GM12878 (cell line): ENCODE data around the gene IQGAP2. TPM values are rescaled to one million over a fixed set of nuclear protein-coding genes. Genes with fewer than 3 reads are reported as not detected.
A peak's percentile ranks its signal among the peaks of the same experiment; 100 is the strongest.

Experiments
- ATF2 ChIP-seq: IDR thresholded peaks from 2 replicates; pipeline ENCODE4 v1.6.1; 2012; ENCODE audit warnings: low read length, inconsistent platforms
- BCLAF1 ChIP-seq: fragments of 450-650 bp; IDR thresholded peaks from 2 replicates; pipeline ENCODE4 v1.6.1; 2017; ENCODE audit warnings: antibody characterized with exemption, mild to moderate bottlenecking, moderate library complexity
- IRF5 ChIP-seq: fragments of 450-650 bp; IDR thresholded peaks from 2 replicates; pipeline ENCODE4 v1.6.1; 2017; ENCODE audit warnings: borderline replicate concordance
- NFYA ChIP-seq: IDR thresholded peaks from 2 replicates; pipeline ENCODE4 v1.6.1; 2011; ENCODE audit warnings: low read depth, mild to moderate bottlenecking, low read length, improper control_type of control experiment, borderline replicate concordance
- NKRF ChIP-seq: fragments of 450-650 bp; conservative IDR thresholded peaks from 2 replicates; pipeline ENCODE4 v1.6.1; 2017; ENCODE audit warnings: mild to moderate bottlenecking, moderate library complexity
- NR2C1 ChIP-seq: fragments of 450-650 bp; IDR thresholded peaks from 2 replicates; pipeline ENCODE4 v1.6.1; 2017; ENCODE audit warnings: antibody characterized with exemption, mild to moderate bottlenecking, moderate library complexity
- NR2C2 ChIP-seq: IDR thresholded peaks from 2 replicates; pipeline ENCODE4 v1.6.1; 2011; ENCODE audit warnings: borderline replicate concordance, low read depth; ENCODE audit not compliant: control insufficient read depth, insufficient read length
- REST ChIP-seq: IDR thresholded peaks from 2 replicates; pipeline ENCODE4 v1.6.1; 2012; ENCODE audit warnings: mild to moderate bottlenecking, low read depth, low read length
- SRF ChIP-seq, 2 experiments: IDR thresholded peaks; 2 replicates each; pipeline ENCODE4 v1.6.1; 2011; ENCODE audit warnings: low read depth in 2 of 2, low read length in 2 of 2, mild to moderate bottlenecking in 1 of 2, moderate library complexity in 1 of 2
- YBX1 ChIP-seq: fragments of 450-650 bp; IDR thresholded peaks from 2 replicates; pipeline ENCODE4 v1.6.1; 2016; ENCODE audit warnings: antibody characterized with exemption
- ZBTB40 ChIP-seq: fragments of 450-650 bp; IDR thresholded peaks from 2 replicates; pipeline ENCODE4 v1.6.1; 2016; ENCODE audit warnings: mild to moderate bottlenecking, moderate library complexity, borderline replicate concordance
- polyA plus RNA-seq, 11 experiments: library from polyadenylated mRNA; depleted of rRNA in 4 of 11; unstranded in 6 of 11; stranded (reverse) in 5 of 11; fragments of >200 nt; fragmentation: Nextera tagmentation in 4 of 11; fragmentation: Illumina TruSeq in 1 of 11; extraction: Ambion mirVana in 4 of 11; extraction: Trizol in 1 of 11; gene quantifications; 1 replicate in 1 of 11; 2 replicates in 10 of 11; pipeline versions ENCODE4 v1.2.1 to v1.2.3, GENCODE V29; 2011 to 2016; ENCODE audit warnings: inconsistent platforms in 2 of 11, missing spikeins in 2 of 11, low read depth in 1 of 11
- total RNA-seq, 4 experiments: library from RNA; depleted of rRNA in 3 of 4; stranded (reverse); fragments of >200 nt in 3 of 4; fragmentation: Illumina TruSeq in 1 of 4; extraction: Trizol in 1 of 4; gene quantifications; 2 replicates each; pipeline versions ENCODE4 v1.2.1 to v1.2.3, GENCODE V29; 2013 to 2021

Gene IQGAP2
- total and polyA plus RNA-seq, 10 of the 15 experiments (the other 5 are each of a cell fraction or from before 2014, with no cell fraction given), result 14.5 to 41.4 (median 21.8) TPM

GRCh38 chr5:76402886-76403765, at the start of gene IQGAP2 (continued):
- no peak for TF ChIP-seq NR2C1
- TF ChIP-seq SRF (IDR thresholded peaks at IDR 0.05; ENCODE audit: low read depth in 2 of 2, low read length in 2 of 2), result no peak
- TF ChIP-seq NR2C2, result no peak
- no peak for TF ChIP-seq BCLAF1
- no peak for TF ChIP-seq NFYA
- TF ChIP-seq REST, result no peak
- peak; percentile 38; the same call in 1 of the 2 replicates for TF ChIP-seq IRF5
- TF ChIP-seq ZBTB40, result no peak
- no peak for TF ChIP-seq YBX1
- TF ChIP-seq ATF2, result peak; percentile 6; the same call in 1 of the 2 replicates
- peak; percentile 58 for TF ChIP-seq NKRF
